Adrenal gland (tissue), 12 donors: ENCODE data around the gene SHANK3. TPM values are rescaled to one million over a fixed set of nuclear protein-coding genes. Genes with fewer than 3 reads are reported as not detected.
A peak's percentile ranks its signal among the peaks of the same experiment; 100 is the strongest.

Experiments
- DNase-seq, 7 donors: peaks; one replicate each; pipeline ENCODE4 v3.0.0-alpha.2; 2019 to 2020
- H3K27ac ChIP-seq, 5 donors: fragments of 200-600 bp; sonication (generic) in 4 of 5; 1 replicate in 3 of 5; 2 replicates in 2 of 5; pipeline versions ENCODE4 v1.5.1 to v1.8.0; 2016 to 2020; ENCODE audit warnings: mild to moderate bottlenecking in 1 of 5
- H3K27me3 ChIP-seq: fragments of 200-600 bp; 2 replicates; pipeline ENCODE4 v1.8.0; 2021
- H3K36me3 ChIP-seq, 2 donors: fragments of 200-600 bp; replicated peaks in 1 of 2; 1 replicate in 1 of 2; 2 replicates in 1 of 2; pipeline versions ENCODE4 v1.5.1 to v1.8.0; 2018 to 2022
- H3K4me1 ChIP-seq, 2 donors: fragments of 200-600 bp; replicated peaks in 1 of 2; 1 replicate in 1 of 2; 2 replicates in 1 of 2; pipeline versions ENCODE4 v1.5.1 to v1.8.0; 2018 to 2021
- H3K4me3 ChIP-seq, 4 donors: fragments of 200-600 bp; sonication (generic) in 3 of 4; one replicate each; pipeline ENCODE4 v1.5.1; 2016 to 2018
- H3K9me3 ChIP-seq, 3 donors: fragments of 200-600 bp; sonication (generic) in 1 of 3; replicated peaks in 1 of 3; 1 replicate in 2 of 3; 2 replicates in 1 of 3; pipeline versions ENCODE4 v1.5.1 to v1.8.0; 2016 to 2021
- POLR2A ChIP-seq, 2 donors: fragments of 450-650 bp; IDR thresholded peaks; one replicate each; pipeline ENCODE4 v1.6.1; 2017; ENCODE audit warnings: antibody characterized with exemption in 2 of 2, mild to moderate bottlenecking in 2 of 2, moderate library complexity in 1 of 2
- WGBS, 4 donors: extraction: QIAGEN DNeasy Blood & Tissue Kit in 2 of 4; methylation state at CpG; one replicate each; pipeline versions ENCODE4 v1.1.5 to v1.1.7; 2013 to 2017; 5-methylcytosine and 5-hydroxymethylcytosine counted together
- intact Hi-C, 2 donors: fragments of 100-400 bp; cut with DNase I; formaldehyde crosslinking; loops; one replicate each; pipeline versions ENCODE4 v1.14.1 to v1.15.0; 2022 to 2023
- polyA plus RNA-seq, 3 donors: library from polyadenylated mRNA; stranded (reverse); fragments of 200-250 nt in 2 of 3; fragments of 350-450 nt in 1 of 3; fragmentation: Illumina TruSeq in 1 of 3; extraction: RNeasy Lipid Tissue Mini Kit (QIAGEN cat#74804) in 1 of 3; gene quantifications; one replicate each; pipeline ENCODE4 v1.2.3, GENCODE V29; 2013 to 2014
- total RNA-seq, 9 donors: library from RNA; depleted of rRNA in 4 of 9; stranded (reverse); fragments of >200 nt in 4 of 9; fragments of 120-200 nt in 1 of 9; fragmentation: NEBNext Ultra II Directional in 1 of 9; extraction: Animal tissue kit (Norgen Biotek cat#: 25700) in 1 of 9; gene quantifications; one replicate each; pipeline versions ENCODE4 v1.1.0 to v1.2.4, GENCODE V29; 2013 to 2023
- TF ChIP-seq, protein P1 (sequence below), 6 experiments: fragments of 450-650 bp in 4 of 6; fragments of 200-600 bp in 2 of 6; sonication (generic) in 1 of 6; IDR thresholded peaks; 1 replicate in 5 of 6; 2 replicates in 1 of 6; pipeline versions ENCODE4 v1.5.1 to v1.8.0; 2016 to 2021; ENCODE audit warnings: antibody characterized with exemption in 6 of 6, mild to moderate bottlenecking in 2 of 6, moderate library complexity in 1 of 6
- donor health status: healthy with polysubstance abuse.
- donor health status: Bipolar disorder and iron deficiency.
- donor health status: DM: yes; HTN: yes; CAD: no.
- donor health status: DM: no; HTN: no; CAD: no.
- donor health status: DM: no; HTN: no; CAD: no.
- donor health status: DM: yes; HTN: yes; CAD: no.

The SHANK3 gene
- total and polyA plus RNA-seq, 12 donors, result 0.88 to 44.0 (median 9.8) TPM

GRCh38 chr22:50674606-50675552, 2.3 kb downstream of the SHANK3 start:
- TF ChIP-seq, protein P1, sequence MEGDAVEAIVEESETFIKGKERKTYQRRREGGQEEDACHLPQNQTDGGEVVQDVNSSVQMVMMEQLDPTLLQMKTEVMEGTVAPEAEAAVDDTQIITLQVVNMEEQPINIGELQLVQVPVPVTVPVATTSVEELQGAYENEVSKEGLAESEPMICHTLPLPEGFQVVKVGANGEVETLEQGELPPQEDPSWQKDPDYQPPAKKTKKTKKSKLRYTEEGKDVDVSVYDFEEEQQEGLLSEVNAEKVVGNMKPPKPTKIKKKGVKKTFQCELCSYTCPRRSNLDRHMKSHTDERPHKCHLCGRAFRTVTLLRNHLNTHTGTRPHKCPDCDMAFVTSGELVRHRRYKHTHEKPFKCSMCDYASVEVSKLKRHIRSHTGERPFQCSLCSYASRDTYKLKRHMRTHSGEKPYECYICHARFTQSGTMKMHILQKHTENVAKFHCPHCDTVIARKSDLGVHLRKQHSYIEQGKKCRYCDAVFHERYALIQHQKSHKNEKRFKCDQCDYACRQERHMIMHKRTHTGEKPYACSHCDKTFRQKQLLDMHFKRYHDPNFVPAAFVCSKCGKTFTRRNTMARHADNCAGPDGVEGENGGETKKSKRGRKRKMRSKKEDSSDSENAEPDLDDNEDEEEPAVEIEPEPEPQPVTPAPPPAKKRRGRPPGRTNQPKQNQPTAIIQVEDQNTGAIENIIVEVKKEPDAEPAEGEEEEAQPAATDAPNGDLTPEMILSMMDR (IDR thresholded peaks at IDR 0.05), result no peak
- no peak for TF ChIP-seq POLR2A (IDR thresholded peaks at IDR 0.05)
- Histone ChIP-seq H3K9me3 (no peaks in the 10 kb centered on the region), H3K36me3 (no peaks in the 10 kb centered on the region), H3K27me3 (peaks cover 9% of the 10 kb centered on the region), H3K27ac (peak overlapping the region in 1 of 5 donors; percentile 5), H3K4me1 (peaks cover 0 to 6% of the 10 kb centered on the region in 2 donors), H3K4me3 (peak overlapping the region in 1 of 4 donors; percentile 52)
- WGBS, 4 donors, result 6 to 32% (median 13%) methylated on average over 15 to 102 of the region's 105 CpGs
- intact Hi-C loops, result no loop called here
- peak in 1 of 7 donors; percentile 41 for DNase-seq

GRCh38 chr22:50675553-50676179, 3.0 kb downstream of the SHANK3 start:
- intact Hi-C loops, result no loop called here
- H3K27me3 ChIP-seq, result peaks cover 9% of the 10 kb centered on the region
- H3K36me3 ChIP-seq, result no peaks in the 10 kb centered on the region
- peak in 1 of 7 donors; percentile 41 for DNase-seq
- 69 to 78% (median 75%) methylated on average over 9 of the region's 9 CpGs for WGBS, 4 donors
- H3K4me1 ChIP-seq, result peaks cover 0 to 6% of the 10 kb centered on the region in 2 donors
- H3K4me3 ChIP-seq, result peak overlapping the region in 1 of 4 donors; percentile 52
- peak overlapping the region in 1 of 5 donors; percentile 5 for H3K27ac ChIP-seq
- H3K9me3 ChIP-seq, result no peaks in the 10 kb centered on the region
- TF ChIP-seq POLR2A (IDR thresholded peaks at IDR 0.05), result no peak
- TF ChIP-seq, protein P1 (IDR thresholded peaks at IDR 0.05), result no peak

GRCh38 chr22:50676180-50676636, 3.6 kb downstream of the SHANK3 start:
- Histone ChIP-seq H3K4me1 (peaks cover 0 to 6% of the 10 kb centered on the region in 2 donors), H3K27me3 (peaks cover 9% of the 10 kb centered on the region), H3K27ac (no peak overlapping the region), H3K9me3 (no peaks in the 10 kb centered on the region), H3K36me3 (no peaks in the 10 kb centered on the region), H3K4me3 (no peak overlapping the region)
- DNase-seq, result peak in 1 of 7 donors; percentile 42
- TF ChIP-seq POLR2A (IDR thresholded peaks at IDR 0.05), result no peak
- TF ChIP-seq, protein P1 (IDR thresholded peaks at IDR 0.05), result no peak
- intact Hi-C loops, result no loop called here
- 80 to 85% (median 81%) methylated on average over 14 of the region's 14 CpGs for WGBS, 4 donors
